ENCODE results near the gene RASA1.

The RASA1 gene

GRCh38 chr5:87360132-87360531 is 92.4 kb downstream of the RASA1 start:
- H3K27me3 Mint-ChIP-seq: no peaks in the 10 kb centered on the region
- no peaks in the 10 kb centered on the region for H3K9me3 Mint-ChIP-seq
- DNase-seq: no peak
- no peak overlapping the region for H3K4me3 Mint-ChIP-seq
- peaks cover 24% of the 10 kb centered on the region for H3K4me1 Mint-ChIP-seq (ENCODE audit: low read depth)
- H3K27ac Mint-ChIP-seq: no peak overlapping the region
- peaks cover 82% of the 10 kb centered on the region for H3K36me3 Mint-ChIP-seq (ENCODE audit: low read depth)

GRCh38 chr5:87361031-87361445 is 93.4 kb downstream of the RASA1 start:
- no peak for DNase-seq
- Mint-ChIP-seq H3K36me3 (ENCODE audit: low read depth) (peaks cover 81% of the 10 kb centered on the region), H3K9me3 (no peaks in the 10 kb centered on the region), H3K4me1 (ENCODE audit: low read depth) (peaks cover 24% of the 10 kb centered on the region), H3K27me3 (no peaks in the 10 kb centered on the region), H3K27ac (no peak overlapping the region), H3K4me3 (no peak overlapping the region)

GRCh38 chr5:87361536-87362213 is 94.0 kb downstream of the RASA1 start:
- no peak for DNase-seq
- Mint-ChIP-seq H3K27ac (no peak overlapping the region), H3K4me1 (ENCODE audit: low read depth) (peaks cover 28% of the 10 kb centered on the region), H3K9me3 (no peaks in the 10 kb centered on the region), H3K27me3 (no peaks in the 10 kb centered on the region), H3K4me3 (no peak overlapping the region), H3K36me3 (ENCODE audit: low read depth) (peaks cover 81% of the 10 kb centered on the region)

- H3K4me1 Mint-ChIP-seq (ENCODE audit: low read depth): peaks cover 21% of the 10 kb centered on the region
- H3K27me3 Mint-ChIP-seq: no peaks in the 10 kb centered on the region
- H3K36me3 Mint-ChIP-seq (ENCODE audit: low read depth): peaks cover 84% of the 10 kb centered on the region
- no peaks in the 10 kb centered on the region for H3K9me3 Mint-ChIP-seq
- DNase-seq: no peak
- H3K27ac Mint-ChIP-seq: no peak overlapping the region
- no peak overlapping the region for H3K4me3 Mint-ChIP-seq
Measured at GRCh38 chr5:87367243-87367642, 99.6 kb downstream of the RASA1 start.

- Mint-ChIP-seq H3K4me3 (no peak overlapping the region), H3K4me1 (ENCODE audit: low read depth) (peaks cover 17% of the 10 kb centered on the region), H3K27ac (peak overlapping the region; percentile 67), H3K27me3 (no peaks in the 10 kb centered on the region), H3K9me3 (no peaks in the 10 kb centered on the region), H3K36me3 (ENCODE audit: low read depth) (peaks cover 87% of the 10 kb centered on the region)
- no peak for DNase-seq
Measured at GRCh38 chr5:87368601-87369000, 100.9 kb downstream of the RASA1 start.

- Mint-ChIP-seq H3K9me3 (no peaks in the 10 kb centered on the region), H3K36me3 (ENCODE audit: low read depth) (peaks cover 82% of the 10 kb centered on the region), H3K4me1 (ENCODE audit: low read depth) (peaks cover 12% of the 10 kb centered on the region), H3K4me3 (no peak overlapping the region), H3K27me3 (no peaks in the 10 kb centered on the region), H3K27ac (no peak overlapping the region)
- DNase-seq: no peak
Measured at GRCh38 chr5:87369431-87369830, 101.7 kb downstream of the RASA1 start.

GRCh38 chr5:87372705-87373104 is 105.0 kb downstream of the RASA1 start:
- Mint-ChIP-seq H3K27me3 (no peaks in the 10 kb centered on the region), H3K27ac (peak overlapping the region; percentile 19), H3K36me3 (ENCODE audit: low read depth) (peaks cover 85% of the 10 kb centered on the region), H3K4me3 (no peak overlapping the region), H3K9me3 (no peaks in the 10 kb centered on the region), H3K4me1 (ENCODE audit: low read depth) (peaks cover 2% of the 10 kb centered on the region)
- DNase-seq: no peak

- H3K27me3 Mint-ChIP-seq: no peaks in the 10 kb centered on the region
- no peak overlapping the region for H3K4me3 Mint-ChIP-seq
- H3K27ac Mint-ChIP-seq: no peak overlapping the region
- peaks cover 5% of the 10 kb centered on the region for H3K4me1 Mint-ChIP-seq (ENCODE audit: low read depth)
- no peak for DNase-seq
- H3K9me3 Mint-ChIP-seq: no peaks in the 10 kb centered on the region
- peaks cover 89% of the 10 kb centered on the region for H3K36me3 Mint-ChIP-seq (ENCODE audit: low read depth)
Measured at GRCh38 chr5:87382224-87382623, 114.5 kb downstream of the RASA1 start.

GRCh38 chr5:87383216-87383615 is 115.5 kb downstream of the RASA1 start:
- peaks cover 5% of the 10 kb centered on the region for H3K4me1 Mint-ChIP-seq (ENCODE audit: low read depth)
- no peak overlapping the region for H3K27ac Mint-ChIP-seq
- peaks cover 90% of the 10 kb centered on the region for H3K36me3 Mint-ChIP-seq (ENCODE audit: low read depth)
- H3K4me3 Mint-ChIP-seq: no peak overlapping the region
- H3K27me3 Mint-ChIP-seq: no peaks in the 10 kb centered on the region
- H3K9me3 Mint-ChIP-seq: no peaks in the 10 kb centered on the region
- no peak for DNase-seq

- Mint-ChIP-seq H3K36me3 (ENCODE audit: low read depth) (peaks cover 90% of the 10 kb centered on the region), H3K9me3 (no peaks in the 10 kb centered on the region), H3K4me3 (no peak overlapping the region)
Measured at GRCh38 chr5:87385802-87386201, 118.1 kb downstream of the RASA1 start.

GRCh38 chr5:87388129-87388528 is 120.4 kb downstream of the RASA1 start:
- Mint-ChIP-seq H3K4me1 (ENCODE audit: low read depth) (peaks cover 20% of the 10 kb centered on the region), H3K9me3 (no peaks in the 10 kb centered on the region), H3K27me3 (no peaks in the 10 kb centered on the region), H3K36me3 (ENCODE audit: low read depth) (peaks cover 92% of the 10 kb centered on the region), H3K4me3 (no peak overlapping the region), H3K27ac (peak overlapping the region; percentile 44)
- DNase-seq: no peak

More at GRCh38 chr5:87385802-87386201, 118.1 kb downstream of the RASA1 start:
- DNase-seq: no peak
- Mint-ChIP-seq H3K27ac (peak overlapping the region; percentile 15), H3K4me1 (ENCODE audit: low read depth) (peaks cover 17% of the 10 kb centered on the region), H3K27me3 (no peaks in the 10 kb centered on the region)

- Mint-ChIP-seq H3K9me3 (no peaks in the 10 kb centered on the region), H3K36me3 (ENCODE audit: low read depth) (peaks cover 95% of the 10 kb centered on the region), H3K4me1 (ENCODE audit: low read depth) (peaks cover 18% of the 10 kb centered on the region), H3K27me3 (no peaks in the 10 kb centered on the region), H3K4me3 (no peak overlapping the region), H3K27ac (peak overlapping the region; percentile 51)
- DNase-seq: no peak
Measured at GRCh38 chr5:87389296-87390034, 121.8 kb downstream of the RASA1 start.

- no peaks in the 10 kb centered on the region for H3K27me3 Mint-ChIP-seq
- peak overlapping the region; percentile 51 for H3K27ac Mint-ChIP-seq
- H3K4me1 Mint-ChIP-seq (ENCODE audit: low read depth): peaks cover 20% of the 10 kb centered on the region
- no peak overlapping the region for H3K4me3 Mint-ChIP-seq
- DNase-seq: no peak
- H3K36me3 Mint-ChIP-seq (ENCODE audit: low read depth): peaks cover 97% of the 10 kb centered on the region
- no peaks in the 10 kb centered on the region for H3K9me3 Mint-ChIP-seq
Measured at GRCh38 chr5:87390075-87390474, 122.4 kb downstream of the RASA1 start.

- Mint-ChIP-seq H3K9me3 (no peaks in the 10 kb centered on the region), H3K4me3 (no peak overlapping the region), H3K4me1 (ENCODE audit: low read depth) (peaks cover 21% of the 10 kb centered on the region), H3K27ac (peak overlapping the region; percentile 78), H3K27me3 (no peaks in the 10 kb centered on the region), H3K36me3 (ENCODE audit: low read depth) (peaks cover 97% of the 10 kb centered on the region)
- no peak for DNase-seq
Measured at GRCh38 chr5:87390576-87391199, 123.0 kb downstream of the RASA1 start.

- Mint-ChIP-seq H3K27me3 (no peaks in the 10 kb centered on the region), H3K27ac (peak overlapping the region; percentile 64), H3K4me3 (no peak overlapping the region), H3K9me3 (no peaks in the 10 kb centered on the region), H3K4me1 (ENCODE audit: low read depth) (peaks cover 28% of the 10 kb centered on the region), H3K36me3 (ENCODE audit: low read depth) (peaks cover 94% of the 10 kb centered on the region)
- DNase-seq: no peak
Measured at GRCh38 chr5:87392170-87392569, 124.5 kb downstream of the RASA1 start.

Data from activated T-cell treated with anti-CD3 and anti-CD28 coated beads, Interleukin-2, amount 50 U/mL, for 24 hours (primary cell).